Hepatocyte (in vitro differentiated cells): ENCODE data around the gene SRGAP2B.
"Not testable (repeated sequence)": the region's sequence is repeated elsewhere in the genome, so short reads cannot be mapped to it uniquely, and the experiment has no call there.

Experiments used
- EZH2 ChIP-seq: fragments of 200-600 bp; sonication (generic); IDR thresholded peaks from 2 replicates; pipeline ENCODE4 v1.6.1; 2016; ENCODE audit warnings: antibody characterized with exemption, mild to moderate bottlenecking, borderline replicate concordance
- EZH2phosphoT487 ChIP-seq: fragments of 200-600 bp; sonication (generic); IDR thresholded peaks from one replicate; pipeline ENCODE4 v1.6.1; 2018; ENCODE audit warnings: antibody characterized with exemption, mild to moderate bottlenecking, low read depth, moderate library complexity; ENCODE audit not compliant: unreplicated experiment, severe bottlenecking
- TF ChIP-seq, protein P1 (sequence below): fragments of 200-600 bp; sonication (generic); IDR thresholded peaks from 2 replicates; pipeline ENCODE4 v1.5.1; 2016; ENCODE audit warnings: antibody characterized with exemption, mild to moderate bottlenecking; ENCODE audit not compliant: poor library complexity

DNA sequence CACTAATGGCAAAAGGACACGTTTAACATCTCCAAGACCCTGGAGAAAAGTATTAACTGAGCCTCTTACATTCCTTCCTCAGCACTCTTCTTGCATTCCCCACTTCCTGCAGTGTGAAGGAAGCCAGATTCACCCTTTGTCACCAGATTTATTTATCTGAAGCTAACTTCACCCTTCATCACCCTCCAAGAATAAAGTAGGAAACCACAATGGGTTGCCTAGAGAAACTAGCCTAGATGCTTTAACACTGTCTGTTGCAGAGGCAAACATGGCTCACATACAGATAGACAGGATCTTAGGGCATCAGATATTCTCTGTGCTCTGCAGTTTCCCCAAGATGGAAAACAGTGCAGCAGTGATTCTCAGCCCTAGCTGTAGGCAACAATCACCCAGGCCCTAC lies 147.6 kb downstream of the SRGAP2B start:
- TF ChIP-seq EZH2, EZH2phosphoT487: not testable (repeated sequence)
- TF ChIP-seq, protein P1, sequence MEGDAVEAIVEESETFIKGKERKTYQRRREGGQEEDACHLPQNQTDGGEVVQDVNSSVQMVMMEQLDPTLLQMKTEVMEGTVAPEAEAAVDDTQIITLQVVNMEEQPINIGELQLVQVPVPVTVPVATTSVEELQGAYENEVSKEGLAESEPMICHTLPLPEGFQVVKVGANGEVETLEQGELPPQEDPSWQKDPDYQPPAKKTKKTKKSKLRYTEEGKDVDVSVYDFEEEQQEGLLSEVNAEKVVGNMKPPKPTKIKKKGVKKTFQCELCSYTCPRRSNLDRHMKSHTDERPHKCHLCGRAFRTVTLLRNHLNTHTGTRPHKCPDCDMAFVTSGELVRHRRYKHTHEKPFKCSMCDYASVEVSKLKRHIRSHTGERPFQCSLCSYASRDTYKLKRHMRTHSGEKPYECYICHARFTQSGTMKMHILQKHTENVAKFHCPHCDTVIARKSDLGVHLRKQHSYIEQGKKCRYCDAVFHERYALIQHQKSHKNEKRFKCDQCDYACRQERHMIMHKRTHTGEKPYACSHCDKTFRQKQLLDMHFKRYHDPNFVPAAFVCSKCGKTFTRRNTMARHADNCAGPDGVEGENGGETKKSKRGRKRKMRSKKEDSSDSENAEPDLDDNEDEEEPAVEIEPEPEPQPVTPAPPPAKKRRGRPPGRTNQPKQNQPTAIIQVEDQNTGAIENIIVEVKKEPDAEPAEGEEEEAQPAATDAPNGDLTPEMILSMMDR: not testable (repeated sequence)
